ENCODE measurements around the gene RPS6KB1.
"Not testable (repeated sequence)": the region's sequence is repeated elsewhere in the genome, so short reads cannot be mapped to it uniquely, and the experiment has no call there.

RPS6KB1 gene

GRCh38 chr17:59964482-59965328 lies 71.8 kb downstream of the RPS6KB1 start, which contains the start of gene RNFT1:
RNFT1 (minus strand) TSS chr17:59964740; CDS start chr17:59964663, 77 bp downstream.
- peak within 1 kb of the TSS; percentile 83 for H3K27ac ChIP-seq
- TF ChIP-seq ZFX (IDR thresholded peaks at IDR 0.05; ENCODE audit: borderline replicate concordance) = no peak
- no peak for TF ChIP-seq CTCF (IDR thresholded peaks at IDR 0.05)

- H3K27ac ChIP-seq = not testable (repeated sequence)
These were observed 78.8 kb downstream of the RPS6KB1 start for GRCh38 chr17:59971771-59972170.

GRCh38 chr17:59972778-59973177 lies 79.9 kb downstream of the RPS6KB1 start:
- TF ChIP-seq CTCF (IDR thresholded peaks at IDR 0.05) = no peak
- no peak for TF ChIP-seq ZFX (IDR thresholded peaks at IDR 0.05; ENCODE audit: borderline replicate concordance)
- no peak overlapping the region for H3K27ac ChIP-seq

- H3K27ac ChIP-seq = not testable (repeated sequence)
These were observed 80.6 kb downstream of the RPS6KB1 start for GRCh38 chr17:59973483-59973882.

- H3K27ac ChIP-seq = not testable (repeated sequence)
These were observed 82.2 kb downstream of the RPS6KB1 start for GRCh38 chr17:59975166-59975565.

- not testable (repeated sequence) for H3K27ac ChIP-seq
These were observed 103.7 kb downstream of the RPS6KB1 start for GRCh38 chr17:59996608-59997007.

All from 22Rv1 (cell line).